HepG2 (cell line): ENCODE results near the gene UBAC2. TPM values are rescaled to one million over a fixed set of nuclear protein-coding genes. Genes with fewer than 3 reads are reported as not detected.

ENCODE experiments used
- ATAC-seq: fragments of 200-7000 bp; cut with Tn5 transposase; 3 replicates; pipeline ENCODE4 v1.9.1; 2020; ENCODE audit warnings: mild to moderate bottlenecking, moderate library complexity
- BruUV-seq: library from RNA; stranded (reverse); fragments of 400-500 nt; replicated peaks from 2 replicates; lab custom pipeline; 2021; lab: Mats Ljungman, UMichigan
- CTCF ChIA-PET: fragments of 300-600 bp; formaldehyde crosslinking; extraction: SDS; loops from one replicate; lab custom pipeline; 2021; ENCODE audit warnings: low total read pairs, inconsistent platforms, low intra/inter-chr PET ratio; lab: Yijun Ruan, JAX
- POLR2A ChIA-PET: fragments of 350-600 bp; sonication (Branson Sonifier 250); formaldehyde crosslinking; loops from one replicate; lab custom pipeline; 2020; ENCODE audit warnings: antibody characterized with exemption, inconsistent platforms; lab: Yijun Ruan, JAX
- DNase-seq: peaks from one replicate; pipeline ENCODE4 v3.0.0-alpha.2; 2015; ENCODE audit warnings: low spot score
- FAIRE-seq: peaks from 3 replicates; lab custom pipeline; 2011; peaks lifted over from hg19 to GRCh38; lab: Jason Lieb, UNC
- H2AFZ ChIP-seq: one replicate; pipeline ENCODE4 v1.6.1; 2011; ENCODE audit warnings: low read length, inconsistent platforms
- H3K27ac ChIP-seq: fragments of 300-600 bp; 3 replicates; pipeline ENCODE4 v1.8.0; 2011; ENCODE audit warnings: mixed run types, mild to moderate bottlenecking, mixed read lengths, low read length, inconsistent platforms; ENCODE audit not compliant: insufficient read depth; ENCODE audit errors: extremely low read length
- H3K27me3 ChIP-seq, 2 experiments: fragments of 200-600 bp in 1 of 2; 2 replicates in 1 of 2; 3 replicates in 1 of 2; pipeline versions ENCODE4 v1.6.0 to v1.8.0; 2011; ENCODE audit warnings: low read length in 2 of 2, mild to moderate bottlenecking in 2 of 2, moderate library complexity in 2 of 2, inconsistent platforms in 1 of 2; ENCODE audit not compliant: insufficient read depth in 2 of 2, control insufficient read depth in 1 of 2
- H3K36me3 ChIP-seq, 2 experiments: fragments of 200-600 bp in 1 of 2; replicated peaks in 1 of 2; 2 replicates in 1 of 2; 3 replicates in 1 of 2; pipeline versions ENCODE4 v1.5.1 to v1.8.0; 2011; ENCODE audit warnings: low read length in 2 of 2, inconsistent platforms in 1 of 2; ENCODE audit not compliant: insufficient read depth in 2 of 2, control insufficient read depth in 1 of 2
- H3K4me1 ChIP-seq: 2 replicates; pipeline ENCODE4 v1.5.1; 2012; ENCODE audit warnings: low read length, inconsistent platforms; ENCODE audit not compliant: insufficient read depth
- H3K4me2 ChIP-seq: 2 replicates; pipeline ENCODE4 v1.6.0; 2011; ENCODE audit warnings: low read depth, low read length, inconsistent platforms
- H3K4me3 ChIP-seq, 3 experiments: fragments of 200-600 bp in 1 of 3; sonication (generic), shearing (Covaris generic) in 1 of 3; replicated peaks in 1 of 3; 2 replicates each; pipeline ENCODE4 v1.5.1; 2011 to 2016; ENCODE audit warnings: low read length in 3 of 3, inconsistent platforms in 2 of 3, low read depth in 2 of 3, mild to moderate bottlenecking in 2 of 3, control low read depth in 1 of 3, mixed read lengths in 1 of 3; ENCODE audit not compliant: insufficient read depth in 1 of 3
- H3K79me2 ChIP-seq: one replicate; pipeline ENCODE4 v1.6.1; 2011; ENCODE audit warnings: low read length, inconsistent platforms; ENCODE audit not compliant: insufficient read depth
- H3K9ac ChIP-seq: 2 replicates; pipeline ENCODE4 v1.6.0; 2011; ENCODE audit warnings: mild to moderate bottlenecking, low read depth, low read length, inconsistent platforms; ENCODE audit not compliant: insufficient read depth
- H3K9me3 ChIP-seq: 2 replicates; pipeline ENCODE4 v1.5.1; 2012; ENCODE audit warnings: mild to moderate bottlenecking, low read length
- H4K20me1 ChIP-seq: 2 replicates; pipeline ENCODE4 v1.6.0; 2011; ENCODE audit warnings: inconsistent platforms, mild to moderate bottlenecking, low read length, moderate library complexity; ENCODE audit not compliant: insufficient read depth
- GFI1 ChIP-seq: sonication (generic); formaldehyde crosslinking; IDR thresholded peaks from 2 replicates; pipeline ENCODE4 v1.5.0; 2020; ENCODE audit warnings: missing genetic modification reagents, mild to moderate bottlenecking, borderline replicate concordance
- HDAC6 ChIP-seq: fragments of 200-600 bp; sonication (generic); IDR thresholded peaks from 2 replicates; pipeline ENCODE4 v1.7.0; 2017; ENCODE audit warnings: mild to moderate bottlenecking, antibody characterized with exemption, low read length, low read depth
- KLF6 ChIP-seq: IDR thresholded peaks from 2 replicates; pipeline ENCODE4 v1.8.0; 2016; ENCODE audit warnings: missing biosample characterization, missing genetic modification reagents
- MTF2 ChIP-seq: sonication (generic); formaldehyde crosslinking; IDR thresholded peaks from 2 replicates; pipeline ENCODE4 v1.5.0; 2020; ENCODE audit warnings: missing genetic modification reagents, borderline replicate concordance
- ZKSCAN1 ChIP-seq: fragments of 150-350 bp; IDR thresholded peaks from 2 replicates; pipeline ENCODE4 v1.6.1; 2014; ENCODE audit warnings: low read length
- ZNF513 ChIP-seq: sonication (generic); formaldehyde crosslinking; conservative IDR thresholded peaks from 2 replicates; pipeline ENCODE4 v1.5.0; 2020; ENCODE audit warnings: missing genetic modification reagents
- ZNF768 ChIP-seq: sonication (generic); formaldehyde crosslinking; IDR thresholded peaks from 2 replicates; pipeline ENCODE4 v1.4.0; 2020; ENCODE audit warnings: missing genetic modification reagents
- ZSCAN21 ChIP-seq: sonication (generic); formaldehyde crosslinking; IDR thresholded peaks from 2 replicates; pipeline ENCODE4 v1.8.0; 2022; ENCODE audit warnings: mild to moderate bottlenecking, missing genetic modification reagents, moderate library complexity, borderline replicate concordance
- WGBS: methylation state at CpG from one replicate; pipeline ENCODE4 v1.1.6; 2017; ENCODE audit warnings: low lambda C conversion rate; 5-methylcytosine and 5-hydroxymethylcytosine counted together
- in situ Hi-C: cut with HindIII; loops from 2 replicates; pipeline ENCODE4 v1.10.0; 2017; ENCODE audit warnings: low pct_unique_long_range_greater_than_20kb; ENCODE audit not compliant: extremely low pct_ligation_motif_present
- intact Hi-C: fragments of 100-400 bp; cut with micrococcal nuclease; formaldehyde crosslinking; loops from one replicate; pipeline ENCODE4 v1.10.0; 2022; ENCODE audit not compliant: unreplicated experiment
- polyA plus RNA-seq, 8 experiments: library from polyadenylated mRNA; depleted of rRNA in 3 of 8; stranded (reverse) in 7 of 8; unstranded in 1 of 8; fragments of >200 nt; fragmentation: Illumina TruSeq in 4 of 8; extraction: Trizol in 4 of 8; gene quantifications; 2 replicates each; pipeline versions ENCODE4 v1.2.1 to v1.2.3, GENCODE V29; 2011 to 2016; ENCODE audit warnings: low read depth in 4 of 8, missing spikeins in 1 of 8, mixed read lengths in 1 of 8; ENCODE audit not compliant: insufficient read depth in 1 of 8
- total RNA-seq, 5 experiments: library from RNA; depleted of rRNA; stranded (reverse); fragments of >200 nt; fragmentation: Illumina TruSeq; extraction: Trizol; gene quantifications; 2 replicates each; pipeline ENCODE4 v1.2.3, GENCODE V29; 2016; ENCODE audit warnings: low read depth in 1 of 5
- TF ChIP-seq, protein P1 (sequence below): sonication (generic); formaldehyde crosslinking; IDR thresholded peaks from 2 replicates; pipeline ENCODE4 v1.9.0; 2021; ENCODE audit warnings: missing genetic modification reagents, borderline replicate concordance

The UBAC2 gene
- total and polyA plus RNA-seq, 2 of the 13 experiments (the other 11 are each of a cell fraction or from before 2014, with no cell fraction given), result 61.3 to 80.8 TPM

DNA sequence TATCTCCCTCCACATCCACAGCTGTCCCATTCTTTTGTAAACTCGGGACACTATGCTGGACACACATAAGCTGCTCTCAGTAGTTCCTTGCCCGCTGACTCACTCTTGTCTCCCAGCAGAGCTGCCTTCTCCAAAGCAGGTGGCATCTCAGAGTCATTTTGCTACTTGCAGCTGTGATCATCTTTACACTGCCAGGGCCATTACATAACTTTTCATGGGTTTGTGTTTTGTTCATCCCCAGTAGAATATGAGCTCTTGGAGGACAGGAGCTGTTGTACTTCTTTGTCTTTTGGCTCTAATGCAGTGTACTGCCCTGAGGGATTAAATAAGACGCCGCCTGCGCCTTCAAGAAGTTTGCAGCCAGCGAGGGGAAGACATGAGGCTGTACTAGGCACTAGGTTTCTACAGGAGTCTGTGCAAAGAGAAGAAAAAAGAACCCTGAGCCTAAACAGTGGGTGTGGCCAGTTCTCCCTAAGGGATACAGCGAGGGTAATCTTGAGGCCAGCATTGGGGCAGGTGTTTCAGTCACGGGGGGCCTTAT is 147.3 kb downstream of the UBAC2 start:
- H4K20me1 ChIP-seq, result no peaks in the 10 kb centered on the region
- H3K9ac ChIP-seq, result no peak overlapping the region
- H3K27ac ChIP-seq, result no peak overlapping the region
- no peak overlapping the region for H2AFZ ChIP-seq
- ATAC-seq, result no peak
- H3K4me3 ChIP-seq, result no peak overlapping the region
- H3K4me1 ChIP-seq, result no peaks in the 10 kb centered on the region
- ChIA-PET CTCF (no interaction called here), POLR2A (no interaction called here)
- peaks cover 3 to 47% of the 10 kb centered on the region in 2 experiments; a peak in 4 of 5 replicates for H3K36me3 ChIP-seq
- BruUV-seq, result no TSS peak
- no peaks in the 10 kb centered on the region; a peak in 1 of 5 replicates for H3K27me3 ChIP-seq
- TF ChIP-seq, protein P1, sequence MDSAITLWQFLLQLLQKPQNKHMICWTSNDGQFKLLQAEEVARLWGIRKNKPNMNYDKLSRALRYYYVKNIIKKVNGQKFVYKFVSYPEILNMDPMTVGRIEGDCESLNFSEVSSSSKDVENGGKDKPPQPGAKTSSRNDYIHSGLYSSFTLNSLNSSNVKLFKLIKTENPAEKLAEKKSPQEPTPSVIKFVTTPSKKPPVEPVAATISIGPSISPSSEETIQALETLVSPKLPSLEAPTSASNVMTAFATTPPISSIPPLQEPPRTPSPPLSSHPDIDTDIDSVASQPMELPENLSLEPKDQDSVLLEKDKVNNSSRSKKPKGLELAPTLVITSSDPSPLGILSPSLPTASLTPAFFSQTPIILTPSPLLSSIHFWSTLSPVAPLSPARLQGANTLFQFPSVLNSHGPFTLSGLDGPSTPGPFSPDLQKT (CRISPR knock-in tag), result no peak
- no peak for TF ChIP-seq ZSCAN21
- TF ChIP-seq ZNF513 (CRISPR knock-in tag), result no peak
- TF ChIP-seq KLF6 (CRISPR knock-in tag), result no peak
- TF ChIP-seq HDAC6, result no peak
- no peak for TF ChIP-seq ZKSCAN1
- no peak for TF ChIP-seq MTF2 (CRISPR knock-in tag)
- TF ChIP-seq GFI1 (CRISPR knock-in tag), result no peak
- no peak for TF ChIP-seq ZNF768
- no peak overlapping the region for H3K4me2 ChIP-seq
- no peak for FAIRE-seq
- in situ Hi-C loops, result no loop called here
- WGBS, result 97% methylated on average over 8 of the region's 8 CpGs
- no peak for DNase-seq
- H3K9me3 ChIP-seq, result no peaks in the 10 kb centered on the region
- intact Hi-C loops, result no loop called here
- no peaks in the 10 kb centered on the region for H3K79me2 ChIP-seq
